ENCODE data around the gene MYH7.
"Not testable (repeated sequence)": the region's sequence is repeated elsewhere in the genome, so short reads cannot be mapped to it uniquely, and the experiment has no call there.

The MYH7 gene

DNA sequence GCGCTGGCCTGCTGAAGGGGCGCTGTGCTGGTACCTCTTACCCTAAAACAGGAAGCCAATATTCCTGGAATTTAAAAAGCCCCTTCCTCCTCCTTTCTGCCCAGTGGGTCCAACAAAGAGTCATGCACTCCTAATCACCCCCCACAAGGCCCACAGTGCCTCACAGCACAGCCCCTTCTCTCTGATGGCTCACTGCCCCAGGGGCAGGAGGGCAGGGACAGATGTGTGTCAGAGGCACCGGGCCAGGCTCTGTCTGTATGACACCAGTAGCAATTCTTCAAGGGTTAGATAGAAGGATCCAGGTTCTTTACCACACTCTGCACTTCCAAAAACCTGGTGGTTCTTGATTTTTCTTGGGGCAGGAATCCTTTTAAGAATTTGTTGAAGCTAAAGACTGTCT lies 36.3 kb downstream of the MYH7 start:
- DNase-seq (ENCODE audit: extremely low read depth, low read depth) = no peak
- no peak for TF ChIP-seq CTCF (IDR thresholded peaks at IDR 0.05; ENCODE audit: low read depth, low read length)

DNA sequence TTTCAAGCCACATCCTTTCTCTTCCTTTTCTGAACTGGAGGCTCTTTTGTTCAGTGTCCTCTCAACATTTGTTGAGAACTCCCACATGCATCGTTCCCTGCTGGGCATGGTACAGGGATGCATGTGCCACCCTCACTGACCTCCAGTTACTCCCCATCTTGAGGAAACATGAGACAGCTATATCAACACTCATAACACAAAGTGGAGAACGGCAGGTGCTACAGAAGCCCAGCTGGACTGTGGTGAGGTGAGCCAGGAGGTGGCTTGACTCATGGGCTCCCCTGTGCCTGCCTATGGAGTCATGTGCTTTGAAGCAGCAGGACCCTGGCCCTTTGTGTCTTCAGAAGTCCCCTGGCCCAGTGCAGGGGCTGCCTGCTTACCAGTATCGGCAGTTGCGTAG lies 37.1 kb downstream of the MYH7 start:
- no peak for DNase-seq (ENCODE audit: extremely low read depth, low read depth)
- TF ChIP-seq CTCF (IDR thresholded peaks at IDR 0.05; ENCODE audit: low read depth, low read length) = no peak

GRCh38 chr14:23396781-23397407 lies 38.6 kb downstream of the MYH7 start:
- no peak for DNase-seq (ENCODE audit: extremely low read depth, low read depth)
- TF ChIP-seq CTCF (IDR thresholded peaks at IDR 0.05; ENCODE audit: low read depth, low read length) = no peak

DNA sequence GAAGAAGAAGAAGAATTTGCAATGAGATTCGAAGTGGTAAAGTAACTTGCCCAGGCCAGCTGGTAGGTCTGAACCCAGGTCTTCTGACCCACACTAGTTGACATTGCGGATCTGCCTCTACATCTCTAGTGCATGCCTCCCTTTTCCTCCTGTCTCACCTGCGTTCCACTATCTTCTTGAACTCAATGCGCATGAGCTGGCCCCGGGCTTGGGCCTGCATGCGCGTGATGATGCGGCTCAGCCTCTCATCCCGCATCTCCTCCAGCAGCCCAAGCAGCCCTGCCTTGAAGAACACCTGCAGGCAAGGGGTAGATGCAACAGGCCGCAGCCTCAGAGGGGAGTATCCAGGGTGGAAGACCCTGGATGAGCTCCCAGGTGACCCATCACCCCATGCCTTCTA lies 39.3 kb downstream of the MYH7 start:
- no peak for TF ChIP-seq CTCF (IDR thresholded peaks at IDR 0.05; ENCODE audit: low read depth, low read length)
- DNase-seq (ENCODE audit: extremely low read depth, low read depth) = no peak

- DNase-seq (ENCODE audit: extremely low read depth, low read depth) = no peak
- no peak for TF ChIP-seq CTCF (IDR thresholded peaks at IDR 0.05; ENCODE audit: low read depth, low read length)
Observed at GRCh38 chr14:23392613-23393012, 42.8 kb downstream of the MYH7 start.

DNA sequence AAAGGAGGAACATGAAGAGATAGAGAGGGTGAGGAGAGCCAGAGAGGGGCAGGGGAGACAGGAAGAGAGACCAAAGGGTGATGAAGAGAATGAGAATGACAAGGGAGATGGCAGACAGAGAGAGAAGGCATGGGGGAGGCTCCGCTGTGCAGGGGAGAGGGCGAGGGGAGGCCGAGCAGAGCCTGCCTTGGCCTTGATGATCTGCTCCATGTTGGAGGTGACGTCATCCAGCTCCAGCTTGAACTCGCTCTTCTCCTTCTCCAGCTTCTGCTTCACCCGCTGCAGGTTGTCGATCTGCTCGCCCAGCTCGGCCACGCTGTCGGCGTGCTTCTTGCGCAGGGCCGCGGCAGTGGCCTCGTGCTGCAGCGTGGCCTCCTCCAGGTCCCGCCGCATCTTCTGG lies 45.6 kb downstream of the MYH7 start:
- not testable (repeated sequence) for DNase-seq (ENCODE audit: extremely low read depth, low read depth)

GRCh38 chr14:23389396-23389795 lies 46.1 kb downstream of the MYH7 start:
- no peak for DNase-seq (ENCODE audit: extremely low read depth, low read depth)
- TF ChIP-seq CTCF (IDR thresholded peaks at IDR 0.05; ENCODE audit: low read depth, low read length) = no peak

GRCh38 chr14:23388996-23389395 lies 46.5 kb downstream of the MYH7 start:
- no peak for TF ChIP-seq CTCF (IDR thresholded peaks at IDR 0.05; ENCODE audit: low read depth, low read length)
- no peak for DNase-seq (ENCODE audit: extremely low read depth, low read depth)
